ENCODE results near the gene MTM1.
A peak's percentile ranks its signal among the peaks of the same experiment; 100 is the strongest.

Gene MTM1

GRCh38 chrX:150680974-150681373 is 112.6 kb downstream of the MTM1 start:
- peaks cover 0 to 15% (median 0%) of the 10 kb centered on the region in 5 donors for H3K27me3 ChIP-seq (ENCODE audit: control insufficient read depth in 5 of 5, insufficient read depth in 4 of 5, low read length in 5 of 5)
- H3K9ac ChIP-seq (ENCODE audit: low read length in 5 of 5): no peak overlapping the region
- no peak overlapping the region for H3K27ac ChIP-seq (ENCODE audit: low read depth, low read length)
- H3K9me3 ChIP-seq (ENCODE audit: control insufficient read depth in 5 of 5, low read length in 5 of 5): peaks cover 0 to 8% (median 3%) of the 10 kb centered on the region in 5 donors
- H3K36me3 ChIP-seq (ENCODE audit: control insufficient read depth in 5 of 5, insufficient read depth in 5 of 5, low read length in 5 of 5): no peaks in the 10 kb centered on the region
- H3K4me3 ChIP-seq (ENCODE audit: low read depth in 1 of 5, low read length in 5 of 5): no peak overlapping the region
- H3K4me1 ChIP-seq (ENCODE audit: control insufficient read depth in 5 of 5, insufficient read depth in 5 of 5, low read length in 5 of 5): no peaks in the 10 kb centered on the region

- no peaks in the 10 kb centered on the region for H3K36me3 ChIP-seq (ENCODE audit: control insufficient read depth in 5 of 5, insufficient read depth in 5 of 5, low read length in 5 of 5)
- H3K4me1 ChIP-seq (ENCODE audit: control insufficient read depth in 5 of 5, insufficient read depth in 5 of 5, low read length in 5 of 5): no peaks in the 10 kb centered on the region
- peaks cover 0 to 3% (median 0%) of the 10 kb centered on the region in 5 donors for H3K9me3 ChIP-seq (ENCODE audit: control insufficient read depth in 5 of 5, low read length in 5 of 5)
- peaks cover 0 to 8% (median 0%) of the 10 kb centered on the region in 5 donors for H3K27me3 ChIP-seq (ENCODE audit: control insufficient read depth in 5 of 5, insufficient read depth in 4 of 5, low read length in 5 of 5)
- H3K4me3 ChIP-seq (ENCODE audit: low read depth in 1 of 5, low read length in 5 of 5): no peak overlapping the region
- H3K27ac ChIP-seq (ENCODE audit: low read depth, low read length): no peak overlapping the region
- no peak overlapping the region for H3K9ac ChIP-seq (ENCODE audit: low read length in 5 of 5)
Observed at GRCh38 chrX:150683112-150683511, 114.7 kb downstream of the MTM1 start.

GRCh38 chrX:150683536-150684146 is 115.2 kb downstream of the MTM1 start:
- peaks cover 0 to 3% (median 0%) of the 10 kb centered on the region in 5 donors for H3K9me3 ChIP-seq (ENCODE audit: control insufficient read depth in 5 of 5, low read length in 5 of 5)
- H3K9ac ChIP-seq (ENCODE audit: low read length in 5 of 5): no peak overlapping the region
- H3K4me3 ChIP-seq (ENCODE audit: low read depth in 1 of 5, low read length in 5 of 5): no peak overlapping the region
- H3K27me3 ChIP-seq (ENCODE audit: control insufficient read depth in 5 of 5, insufficient read depth in 4 of 5, low read length in 5 of 5): peaks cover 0 to 8% (median 0%) of the 10 kb centered on the region in 5 donors
- H3K27ac ChIP-seq (ENCODE audit: low read depth, low read length): no peak overlapping the region
- H3K36me3 ChIP-seq (ENCODE audit: control insufficient read depth in 5 of 5, insufficient read depth in 5 of 5, low read length in 5 of 5): no peaks in the 10 kb centered on the region
- H3K4me1 ChIP-seq (ENCODE audit: control insufficient read depth in 5 of 5, insufficient read depth in 5 of 5, low read length in 5 of 5): no peaks in the 10 kb centered on the region

- no peak overlapping the region for H3K9ac ChIP-seq (ENCODE audit: low read length in 5 of 5)
- H3K9me3 ChIP-seq (ENCODE audit: control insufficient read depth in 5 of 5, low read length in 5 of 5): peaks cover 0 to 10% (median 6%) of the 10 kb centered on the region in 5 donors
- H3K36me3 ChIP-seq (ENCODE audit: control insufficient read depth in 5 of 5, insufficient read depth in 5 of 5, low read length in 5 of 5): no peaks in the 10 kb centered on the region
- H3K4me1 ChIP-seq (ENCODE audit: control insufficient read depth in 5 of 5, insufficient read depth in 5 of 5, low read length in 5 of 5): peaks cover 0 to 8% (median 2%) of the 10 kb centered on the region in 5 donors
- no peak overlapping the region for H3K4me3 ChIP-seq (ENCODE audit: low read depth in 1 of 5, low read length in 5 of 5)
- no peaks in the 10 kb centered on the region for H3K27me3 ChIP-seq (ENCODE audit: control insufficient read depth in 5 of 5, insufficient read depth in 4 of 5, low read length in 5 of 5)
- H3K27ac ChIP-seq (ENCODE audit: low read depth, low read length): no peak overlapping the region
Observed at GRCh38 chrX:150688911-150689451, 120.6 kb downstream of the MTM1 start.

GRCh38 chrX:150690126-150690525 is 121.7 kb downstream of the MTM1 start:
- Histone ChIP-seq H3K4me1 (ENCODE audit: control insufficient read depth in 5 of 5, insufficient read depth in 5 of 5, low read length in 5 of 5) (peaks cover 0 to 18% (median 11%) of the 10 kb centered on the region in 5 donors), H3K9ac (ENCODE audit: low read length in 5 of 5) (no peak overlapping the region), H3K4me3 (ENCODE audit: low read depth in 1 of 5, low read length in 5 of 5) (no peak overlapping the region), H3K36me3 (ENCODE audit: control insufficient read depth in 5 of 5, insufficient read depth in 5 of 5, low read length in 5 of 5) (no peaks in the 10 kb centered on the region), H3K27ac (ENCODE audit: low read depth, low read length) (no peak overlapping the region), H3K9me3 (ENCODE audit: control insufficient read depth in 5 of 5, low read length in 5 of 5) (peaks cover 0 to 10% (median 6%) of the 10 kb centered on the region in 5 donors), H3K27me3 (ENCODE audit: control insufficient read depth in 5 of 5, insufficient read depth in 4 of 5, low read length in 5 of 5) (no peaks in the 10 kb centered on the region)

GRCh38 chrX:150692296-150692695 is 123.9 kb downstream of the MTM1 start:
- Histone ChIP-seq H3K4me3 (ENCODE audit: low read depth in 1 of 5, low read length in 5 of 5) (peak overlapping the region in 3 of 5 donors; percentile 59 to 77 (median 74)), H3K36me3 (ENCODE audit: control insufficient read depth in 5 of 5, insufficient read depth in 5 of 5, low read length in 5 of 5) (no peaks in the 10 kb centered on the region), H3K27ac (ENCODE audit: low read depth, low read length) (no peak overlapping the region), H3K4me1 (ENCODE audit: control insufficient read depth in 5 of 5, insufficient read depth in 5 of 5, low read length in 5 of 5) (peaks cover 0 to 21% (median 11%) of the 10 kb centered on the region in 5 donors), H3K9me3 (ENCODE audit: control insufficient read depth in 5 of 5, low read length in 5 of 5) (peaks cover 0 to 10% (median 6%) of the 10 kb centered on the region in 5 donors), H3K27me3 (ENCODE audit: control insufficient read depth in 5 of 5, insufficient read depth in 4 of 5, low read length in 5 of 5) (peaks cover 0 to 3% (median 0%) of the 10 kb centered on the region in 5 donors), H3K9ac (ENCODE audit: low read length in 5 of 5) (peak overlapping the region in 1 of 5 donors; percentile 14)

- Histone ChIP-seq H3K36me3 (ENCODE audit: control insufficient read depth in 5 of 5, insufficient read depth in 5 of 5, low read length in 5 of 5) (no peaks in the 10 kb centered on the region), H3K9ac (ENCODE audit: low read length in 5 of 5) (peak within 1 kb of the TSS; percentile 35 to 82 (median 61)), H3K4me3 (ENCODE audit: low read depth in 1 of 5, low read length in 5 of 5) (peak within 1 kb of the TSS; percentile 62 to 78 (median 74)), H3K27me3 (ENCODE audit: control insufficient read depth in 5 of 5, insufficient read depth in 4 of 5, low read length in 5 of 5) (peaks cover 0 to 3% (median 0%) of the 10 kb centered on the region in 5 donors), H3K4me1 (ENCODE audit: control insufficient read depth in 5 of 5, insufficient read depth in 5 of 5, low read length in 5 of 5) (peaks cover 0 to 21% (median 11%) of the 10 kb centered on the region in 5 donors), H3K9me3 (ENCODE audit: control insufficient read depth in 5 of 5, low read length in 5 of 5) (peaks cover 0 to 10% (median 6%) of the 10 kb centered on the region in 5 donors), H3K27ac (ENCODE audit: low read depth, low read length) (peak within 1 kb of the TSS; percentile 80)
Observed at GRCh38 chrX:150692831-150693724, 124.7 kb downstream of the MTM1 start, which contains the start of gene MTMR1. Gene MTMR1, plus strand, starts transcription at chrX:150693396. Its CDS starts 135 bp downstream, at chrX:150693531.

- Histone ChIP-seq H3K9me3 (ENCODE audit: control insufficient read depth in 5 of 5, low read length in 5 of 5) (peaks cover 0 to 10% (median 6%) of the 10 kb centered on the region in 5 donors), H3K4me3 (ENCODE audit: low read depth in 1 of 5, low read length in 5 of 5) (peak overlapping the region; percentile 54 to 74 (median 65)), H3K27me3 (ENCODE audit: control insufficient read depth in 5 of 5, insufficient read depth in 4 of 5, low read length in 5 of 5) (peaks cover 0 to 3% (median 0%) of the 10 kb centered on the region in 5 donors), H3K4me1 (ENCODE audit: control insufficient read depth in 5 of 5, insufficient read depth in 5 of 5, low read length in 5 of 5) (peaks cover 0 to 21% (median 11%) of the 10 kb centered on the region in 5 donors), H3K9ac (ENCODE audit: low read length in 5 of 5) (peak overlapping the region; percentile 35 to 82 (median 61)), H3K27ac (ENCODE audit: low read depth, low read length) (peak overlapping the region; percentile 80), H3K36me3 (ENCODE audit: control insufficient read depth in 5 of 5, insufficient read depth in 5 of 5, low read length in 5 of 5) (no peaks in the 10 kb centered on the region)
Observed at GRCh38 chrX:150693725-150694574, 125.5 kb downstream of the MTM1 start.

GRCh38 chrX:150694738-150695410 is 126.5 kb downstream of the MTM1 start:
- peaks cover 0 to 9% (median 6%) of the 10 kb centered on the region in 5 donors for H3K9me3 ChIP-seq (ENCODE audit: control insufficient read depth in 5 of 5, low read length in 5 of 5)
- no peaks in the 10 kb centered on the region for H3K36me3 ChIP-seq (ENCODE audit: control insufficient read depth in 5 of 5, insufficient read depth in 5 of 5, low read length in 5 of 5)
- no peak overlapping the region for H3K9ac ChIP-seq (ENCODE audit: low read length in 5 of 5)
- no peak overlapping the region for H3K4me3 ChIP-seq (ENCODE audit: low read depth in 1 of 5, low read length in 5 of 5)
- H3K27ac ChIP-seq (ENCODE audit: low read depth, low read length): peak overlapping the region; percentile 80
- peaks cover 0 to 21% (median 11%) of the 10 kb centered on the region in 5 donors for H3K4me1 ChIP-seq (ENCODE audit: control insufficient read depth in 5 of 5, insufficient read depth in 5 of 5, low read length in 5 of 5)
- peaks cover 0 to 3% (median 0%) of the 10 kb centered on the region in 5 donors for H3K27me3 ChIP-seq (ENCODE audit: control insufficient read depth in 5 of 5, insufficient read depth in 4 of 5, low read length in 5 of 5)

All from subcutaneous abdominal adipose tissue (tissue), 5 donors.